Measurements from ENCODE around the gene AICDA. TPM values are rescaled to one million over a fixed set of nuclear protein-coding genes. Genes with fewer than 3 reads are reported as not detected.

Gene AICDA
- total RNA-seq, 1 experiment from 2014 or later = not detected

DNA sequence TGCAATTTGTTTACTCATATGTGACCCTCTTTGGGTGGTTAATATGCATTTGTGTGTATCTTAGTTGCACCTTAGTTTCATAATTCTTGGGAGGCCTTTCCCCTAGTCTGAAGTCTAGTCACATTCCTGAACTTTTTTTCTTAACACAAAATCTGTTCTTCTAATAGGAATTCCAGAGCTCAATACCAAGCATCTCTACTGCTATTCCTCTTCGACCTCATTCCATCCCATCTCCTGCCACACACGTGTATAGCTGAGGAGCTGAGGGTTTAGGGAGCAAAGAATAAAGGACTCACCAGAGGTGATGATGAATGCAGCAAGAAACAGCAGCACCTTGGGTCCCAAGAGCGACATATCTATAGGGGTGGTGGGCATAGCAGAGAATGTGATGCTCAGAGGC lies 49.1 kb upstream of the AICDA start:
- no peaks in the 10 kb centered on the region for H3K36me3 ChIP-seq (ENCODE audit: control insufficient read depth in 1 of 2, insufficient read depth in 2 of 2, low read length in 2 of 2)
- RAD21 ChIA-PET (ENCODE audit: low non-redundant PET in 1 of 2, low total read pairs in 2 of 2, uncharacterized antibody in 2 of 2, unreplicated experiment in 2 of 2) = no interaction called here
- H3K9me3 ChIP-seq (ENCODE audit: control insufficient read depth in 1 of 2, insufficient read depth in 1 of 2, low read depth in 1 of 2, low read length in 2 of 2) = no peaks in the 10 kb centered on the region
- no peaks in the 10 kb centered on the region for H3K9me2 ChIP-seq (ENCODE audit: insufficient read depth)
- POLR2A ChIA-PET = no interaction called here
- 0 out of 4 replicates have a peak, but pooled peaks cover 0 to 3% of the 10 kb centered on the region in 2 experiments for H3K4me1 ChIP-seq (ENCODE audit: control insufficient read depth in 1 of 2, insufficient read depth in 2 of 2, low read length in 2 of 2)
- TF ChIP-seq EGR1 (IDR thresholded peaks at IDR 0.05; ENCODE audit: low read depth) = no peak
- no peak overlapping the region for H3K4me3 ChIP-seq (replicated peaks in 1 of 2; ENCODE audit: low read depth in 1 of 2, low read length in 2 of 2)
- no peaks in the 10 kb centered on the region for H3K79me2 ChIP-seq (ENCODE audit: insufficient read depth, low read length)
- no peak overlapping the region for H3K4me2 ChIP-seq (ENCODE audit: low read length)
- CTCF ChIA-PET = no interaction called here
- DNase-seq (ENCODE audit: low read depth, low spot score) = no peak
- no peaks in the 10 kb centered on the region for H4K20me1 ChIP-seq (ENCODE audit: insufficient read depth)
- H3K9ac ChIP-seq (ENCODE audit: low read length) = no peak overlapping the region
- no TSS peak for BruUV-seq (replicated peaks)
- ATAC-seq = no peak
- H3K27me3 ChIP-seq (ENCODE audit: insufficient read depth, low read length) = peaks cover 16% of the 10 kb centered on the region
- intact Hi-C loops (cut with micrococcal nuclease) = no loop called here
- H3K27ac ChIP-seq (ENCODE audit: low read depth, low read length) = no peak overlapping the region
- no peak overlapping the region for H2AFZ ChIP-seq (ENCODE audit: low read depth, low read length, poor library complexity, severe bottlenecking)

DNA sequence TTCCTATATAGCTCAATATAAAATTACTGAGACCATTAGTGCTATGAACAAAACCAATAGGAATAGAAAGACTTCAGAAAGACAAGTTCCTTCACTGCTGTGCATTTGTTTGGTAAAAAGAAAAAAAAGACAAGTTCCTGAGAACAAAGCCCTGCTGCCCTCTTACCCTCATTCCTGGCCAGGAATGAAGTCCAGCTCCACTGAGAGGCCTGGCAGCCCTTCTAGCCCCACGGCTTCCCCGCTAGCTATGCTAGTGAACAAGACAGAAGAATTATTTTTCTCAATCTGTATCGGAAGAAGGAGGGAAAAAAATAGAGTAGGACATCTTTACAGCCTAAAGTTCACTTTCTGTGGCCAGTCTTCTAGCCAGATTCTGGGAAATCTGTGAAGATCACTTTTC lies 48.4 kb upstream of the AICDA start:
- POLR2A ChIA-PET = no interaction called here
- Histone ChIP-seq H3K4me1 (ENCODE audit: control insufficient read depth in 1 of 2, insufficient read depth in 2 of 2, low read length in 2 of 2) (0 out of 4 replicates have a peak, but pooled peaks cover 0 to 3% of the 10 kb centered on the region in 2 experiments), H3K9ac (ENCODE audit: low read length) (no peak overlapping the region), H3K27me3 (ENCODE audit: insufficient read depth, low read length) (peaks cover 16% of the 10 kb centered on the region), H3K27ac (ENCODE audit: low read depth, low read length) (no peak overlapping the region), H3K36me3 (ENCODE audit: control insufficient read depth in 1 of 2, insufficient read depth in 2 of 2, low read length in 2 of 2) (no peaks in the 10 kb centered on the region), H3K4me2 (ENCODE audit: low read length) (no peak overlapping the region), H3K9me3 (ENCODE audit: control insufficient read depth in 1 of 2, insufficient read depth in 1 of 2, low read depth in 1 of 2, low read length in 2 of 2) (no peaks in the 10 kb centered on the region), H2AFZ (ENCODE audit: low read depth, low read length, poor library complexity, severe bottlenecking) (no peak overlapping the region), H3K9me2 (ENCODE audit: insufficient read depth) (no peaks in the 10 kb centered on the region), H4K20me1 (ENCODE audit: insufficient read depth) (no peaks in the 10 kb centered on the region), H3K79me2 (ENCODE audit: insufficient read depth, low read length) (no peaks in the 10 kb centered on the region), H3K4me3 (replicated peaks in 1 of 2; ENCODE audit: low read depth in 1 of 2, low read length in 2 of 2) (no peak overlapping the region)
- CTCF ChIA-PET = interaction anchor here (1.5 kb wide), 1 partner anchor 230 kb away, joined by 3 read pairs; no protein-coding TSS in a partner anchor
- no TSS peak for BruUV-seq (replicated peaks)
- intact Hi-C loops (cut with micrococcal nuclease) = no loop called here
- RAD21 ChIA-PET (ENCODE audit: low non-redundant PET in 1 of 2, low total read pairs in 2 of 2, uncharacterized antibody in 2 of 2, unreplicated experiment in 2 of 2) = no interaction called here
- no peak for ATAC-seq
- DNase-seq (ENCODE audit: low read depth, low spot score) = no peak
- TF ChIP-seq ZFX (IDR thresholded peaks at IDR 0.05) (no peak), ZNF274 (IDR thresholded peaks at IDR 0.05; ENCODE audit: low read depth, low read length) (no peak), FOSL1 (IDR thresholded peaks at IDR 0.05; ENCODE audit: low read depth) (no peak), JUND (IDR thresholded peaks at IDR 0.05) (no peak), EZH2phosphoT487 (IDR thresholded peaks at IDR 0.05; ENCODE audit: borderline replicate concordance) (no peak), CBX3 (IDR thresholded peaks at IDR 0.05; ENCODE audit: low read depth) (no peak), ELF1 (IDR thresholded peaks at IDR 0.05; ENCODE audit: borderline replicate concordance, low read depth) (no peak), CEBPB (IDR thresholded peaks at IDR 0.05; ENCODE audit: low read depth) (no peak), TCF7L2 (IDR thresholded peaks at IDR 0.05; ENCODE audit: borderline replicate concordance, extremely low read depth, insufficient read depth, insufficient read length) (no peak), RAD21 (IDR thresholded peaks at IDR 0.05; ENCODE audit: low read depth) (no peak)
- TF ChIP-seq, protein P1, sequence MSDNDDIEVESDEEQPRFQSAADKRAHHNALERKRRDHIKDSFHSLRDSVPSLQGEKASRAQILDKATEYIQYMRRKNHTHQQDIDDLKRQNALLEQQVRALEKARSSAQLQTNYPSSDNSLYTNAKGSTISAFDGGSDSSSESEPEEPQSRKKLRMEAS (IDR thresholded peaks at IDR 0.05) = no peak
- TF ChIP-seq, protein P2, sequence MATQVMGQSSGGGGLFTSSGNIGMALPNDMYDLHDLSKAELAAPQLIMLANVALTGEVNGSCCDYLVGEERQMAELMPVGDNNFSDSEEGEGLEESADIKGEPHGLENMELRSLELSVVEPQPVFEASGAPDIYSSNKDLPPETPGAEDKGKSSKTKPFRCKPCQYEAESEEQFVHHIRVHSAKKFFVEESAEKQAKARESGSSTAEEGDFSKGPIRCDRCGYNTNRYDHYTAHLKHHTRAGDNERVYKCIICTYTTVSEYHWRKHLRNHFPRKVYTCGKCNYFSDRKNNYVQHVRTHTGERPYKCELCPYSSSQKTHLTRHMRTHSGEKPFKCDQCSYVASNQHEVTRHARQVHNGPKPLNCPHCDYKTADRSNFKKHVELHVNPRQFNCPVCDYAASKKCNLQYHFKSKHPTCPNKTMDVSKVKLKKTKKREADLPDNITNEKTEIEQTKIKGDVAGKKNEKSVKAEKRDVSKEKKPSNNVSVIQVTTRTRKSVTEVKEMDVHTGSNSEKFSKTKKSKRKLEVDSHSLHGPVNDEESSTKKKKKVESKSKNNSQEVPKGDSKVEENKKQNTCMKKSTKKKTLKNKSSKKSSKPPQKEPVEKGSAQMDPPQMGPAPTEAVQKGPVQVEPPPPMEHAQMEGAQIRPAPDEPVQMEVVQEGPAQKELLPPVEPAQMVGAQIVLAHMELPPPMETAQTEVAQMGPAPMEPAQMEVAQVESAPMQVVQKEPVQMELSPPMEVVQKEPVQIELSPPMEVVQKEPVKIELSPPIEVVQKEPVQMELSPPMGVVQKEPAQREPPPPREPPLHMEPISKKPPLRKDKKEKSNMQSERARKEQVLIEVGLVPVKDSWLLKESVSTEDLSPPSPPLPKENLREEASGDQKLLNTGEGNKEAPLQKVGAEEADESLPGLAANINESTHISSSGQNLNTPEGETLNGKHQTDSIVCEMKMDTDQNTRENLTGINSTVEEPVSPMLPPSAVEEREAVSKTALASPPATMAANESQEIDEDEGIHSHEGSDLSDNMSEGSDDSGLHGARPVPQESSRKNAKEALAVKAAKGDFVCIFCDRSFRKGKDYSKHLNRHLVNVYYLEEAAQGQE (IDR thresholded peaks at IDR 0.05; ENCODE audit: low read depth) = no peak
- TF ChIP-seq, protein P3, sequence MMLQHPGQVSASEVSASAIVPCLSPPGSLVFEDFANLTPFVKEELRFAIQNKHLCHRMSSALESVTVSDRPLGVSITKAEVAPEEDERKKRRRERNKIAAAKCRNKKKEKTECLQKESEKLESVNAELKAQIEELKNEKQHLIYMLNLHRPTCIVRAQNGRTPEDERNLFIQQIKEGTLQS (IDR thresholded peaks at IDR 0.05) = no peak
- TF ChIP-seq, protein P4, sequence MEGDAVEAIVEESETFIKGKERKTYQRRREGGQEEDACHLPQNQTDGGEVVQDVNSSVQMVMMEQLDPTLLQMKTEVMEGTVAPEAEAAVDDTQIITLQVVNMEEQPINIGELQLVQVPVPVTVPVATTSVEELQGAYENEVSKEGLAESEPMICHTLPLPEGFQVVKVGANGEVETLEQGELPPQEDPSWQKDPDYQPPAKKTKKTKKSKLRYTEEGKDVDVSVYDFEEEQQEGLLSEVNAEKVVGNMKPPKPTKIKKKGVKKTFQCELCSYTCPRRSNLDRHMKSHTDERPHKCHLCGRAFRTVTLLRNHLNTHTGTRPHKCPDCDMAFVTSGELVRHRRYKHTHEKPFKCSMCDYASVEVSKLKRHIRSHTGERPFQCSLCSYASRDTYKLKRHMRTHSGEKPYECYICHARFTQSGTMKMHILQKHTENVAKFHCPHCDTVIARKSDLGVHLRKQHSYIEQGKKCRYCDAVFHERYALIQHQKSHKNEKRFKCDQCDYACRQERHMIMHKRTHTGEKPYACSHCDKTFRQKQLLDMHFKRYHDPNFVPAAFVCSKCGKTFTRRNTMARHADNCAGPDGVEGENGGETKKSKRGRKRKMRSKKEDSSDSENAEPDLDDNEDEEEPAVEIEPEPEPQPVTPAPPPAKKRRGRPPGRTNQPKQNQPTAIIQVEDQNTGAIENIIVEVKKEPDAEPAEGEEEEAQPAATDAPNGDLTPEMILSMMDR (IDR thresholded peaks at IDR 0.05 in 2 of 3, conservative IDR thresholded peaks at IDR 0.05 in 1 of 3; ENCODE audit: borderline replicate concordance in 1 of 3, insufficient read depth in 1 of 3, low read depth in 2 of 3, low read length in 2 of 3) = no peak

All from HCT116 (cell line).